Fibroblast of lung (primary cell): ENCODE results near the gene SAMD13. TPM values are rescaled to one million over a fixed set of nuclear protein-coding genes. Genes with fewer than 3 reads are reported as not detected.
A peak's percentile ranks its signal among the peaks of the same experiment; 100 is the strongest.
"Not testable (repeated sequence)": the region's sequence is repeated elsewhere in the genome, so short reads cannot be mapped to it uniquely, and the experiment has no call there.

Experiments used
- DNase-seq, 2 donors: peaks; one replicate each; pipeline versions ENCODE4 v3.0.0 to v3.0.0-alpha.2; 2010; ENCODE audit warnings: low read depth in 2 of 2
- H2AFZ ChIP-seq: 2 replicates; pipeline ENCODE4 v1.5.1; 2012; ENCODE audit warnings: low read length, control low read depth, inconsistent platforms
- H3K27ac ChIP-seq: 2 replicates; pipeline ENCODE4 v1.5.1; 2011; ENCODE audit warnings: low read length, control low read depth; ENCODE audit not compliant: insufficient read depth
- H3K27me3 ChIP-seq: 2 replicates; pipeline ENCODE4 v1.5.1; 2011; ENCODE audit warnings: mild to moderate bottlenecking, low read length; ENCODE audit not compliant: control insufficient read depth, insufficient read depth
- H3K36me3 ChIP-seq: 2 replicates; pipeline ENCODE4 v1.5.1; 2011; ENCODE audit warnings: low read length; ENCODE audit not compliant: control insufficient read depth, insufficient read depth
- H3K4me1 ChIP-seq: 2 replicates; pipeline ENCODE4 v1.5.1; 2011; ENCODE audit warnings: low read length; ENCODE audit not compliant: control insufficient read depth, insufficient read depth; ENCODE audit errors: extremely low read depth
- H3K4me2 ChIP-seq: 2 replicates; pipeline ENCODE4 v1.5.1; 2011; ENCODE audit warnings: low read length, control low read depth; ENCODE audit not compliant: insufficient read depth; ENCODE audit errors: extremely low read depth
- H3K4me3 ChIP-seq, 4 experiments: fragments of 200-600 bp in 1 of 4; sonication (generic) in 1 of 4; replicated peaks in 1 of 4; 2 replicates each; pipeline ENCODE4 v1.5.1; 2011 to 2016; ENCODE audit warnings: low read length in 4 of 4, low read depth in 3 of 4, mild to moderate bottlenecking in 3 of 4, control low read depth in 2 of 4, inconsistent platforms in 1 of 4, mixed read lengths in 1 of 4; ENCODE audit not compliant: insufficient read depth in 1 of 4; ENCODE audit errors: control extremely low read depth in 1 of 4
- H3K79me2 ChIP-seq: 2 replicates; pipeline ENCODE4 v1.5.1; 2012; ENCODE audit warnings: mild to moderate bottlenecking, low read length, inconsistent platforms; ENCODE audit not compliant: control insufficient read depth, insufficient read depth
- H3K9ac ChIP-seq: 2 replicates; pipeline ENCODE4 v1.5.1; 2011; ENCODE audit warnings: mild to moderate bottlenecking, low read length, control low read depth; ENCODE audit not compliant: insufficient read depth
- H3K9me3 ChIP-seq: 2 replicates; pipeline ENCODE4 v1.5.1; 2012; ENCODE audit warnings: low read depth, low read length; ENCODE audit not compliant: control insufficient read depth, insufficient read depth
- H4K20me1 ChIP-seq: 2 replicates; pipeline ENCODE4 v1.5.1; 2011; ENCODE audit warnings: low read length; ENCODE audit not compliant: control insufficient read depth, insufficient read depth; ENCODE audit errors: extremely low read depth
- EZH2 ChIP-seq: IDR thresholded peaks from 2 replicates; pipeline ENCODE4 v1.5.1; 2012; ENCODE audit warnings: low read length, control low read depth, mild to moderate bottlenecking; ENCODE audit errors: missing control alignments
- polyA plus RNA-seq, 2 donors: library from polyadenylated mRNA; depleted of rRNA in 1 of 2; stranded (reverse) in 1 of 2; unstranded in 1 of 2; fragments of >200 nt; gene quantifications; 2 replicates each; pipeline ENCODE4 v1.2.1, GENCODE V29; 2011 to 2012; ENCODE audit warnings: missing spikeins in 1 of 2
- total RNA-seq: library from RNA; depleted of rRNA; stranded (reverse); fragments of >200 nt; gene quantifications from 2 replicates; pipeline ENCODE4 v1.2.1, GENCODE V29; 2014
- TF ChIP-seq, protein P1 (sequence below), 2 donors: IDR thresholded peaks in 1 of 2; conservative IDR thresholded peaks in 1 of 2; 1 replicate in 1 of 2; 2 replicates in 1 of 2; pipeline ENCODE4 v1.5.1; 2011 to 2012; ENCODE audit warnings: low read length in 2 of 2, control low read depth in 1 of 2, inconsistent platforms in 1 of 2, low read depth in 1 of 2, mild to moderate bottlenecking in 1 of 2

The SAMD13 gene
- total and polyA plus RNA-seq, 2 donors (not counting 1 experiment from before 2014, with no cell fraction given), result 0.44 to 2.5 TPM

- H3K4me2 ChIP-seq, result no peak overlapping the region
- DNase-seq, result no peak
- TF ChIP-seq, protein P1, sequence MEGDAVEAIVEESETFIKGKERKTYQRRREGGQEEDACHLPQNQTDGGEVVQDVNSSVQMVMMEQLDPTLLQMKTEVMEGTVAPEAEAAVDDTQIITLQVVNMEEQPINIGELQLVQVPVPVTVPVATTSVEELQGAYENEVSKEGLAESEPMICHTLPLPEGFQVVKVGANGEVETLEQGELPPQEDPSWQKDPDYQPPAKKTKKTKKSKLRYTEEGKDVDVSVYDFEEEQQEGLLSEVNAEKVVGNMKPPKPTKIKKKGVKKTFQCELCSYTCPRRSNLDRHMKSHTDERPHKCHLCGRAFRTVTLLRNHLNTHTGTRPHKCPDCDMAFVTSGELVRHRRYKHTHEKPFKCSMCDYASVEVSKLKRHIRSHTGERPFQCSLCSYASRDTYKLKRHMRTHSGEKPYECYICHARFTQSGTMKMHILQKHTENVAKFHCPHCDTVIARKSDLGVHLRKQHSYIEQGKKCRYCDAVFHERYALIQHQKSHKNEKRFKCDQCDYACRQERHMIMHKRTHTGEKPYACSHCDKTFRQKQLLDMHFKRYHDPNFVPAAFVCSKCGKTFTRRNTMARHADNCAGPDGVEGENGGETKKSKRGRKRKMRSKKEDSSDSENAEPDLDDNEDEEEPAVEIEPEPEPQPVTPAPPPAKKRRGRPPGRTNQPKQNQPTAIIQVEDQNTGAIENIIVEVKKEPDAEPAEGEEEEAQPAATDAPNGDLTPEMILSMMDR (conservative IDR thresholded peaks at IDR 0.05 in 1 of 2, IDR thresholded peaks at IDR 0.05 in 1 of 2; ENCODE audit: low read depth in 1 of 2, low read length in 2 of 2), result no peak
Measured at GRCh38 chr1:84283381-84283780, 18.1 kb upstream of the SAMD13 start.

GRCh38 chr1:84286071-84286470, 15.4 kb upstream of the SAMD13 start:
- Histone ChIP-seq H3K27me3 (no peaks in the 10 kb centered on the region), H3K9ac (no peak overlapping the region), H3K27ac (no peak overlapping the region), H3K4me3 (no peak overlapping the region), H3K4me2 (no peak overlapping the region), H3K79me2 (no peaks in the 10 kb centered on the region), H2AFZ (no peak overlapping the region), H3K36me3 (no peaks in the 10 kb centered on the region), H4K20me1 (no peaks in the 10 kb centered on the region), H3K4me1 (no peaks in the 10 kb centered on the region), H3K9me3 (no peaks in the 10 kb centered on the region)
- DNase-seq, result peak; percentile 34 to 75
- no peak for TF ChIP-seq EZH2
- TF ChIP-seq, protein P1 (conservative IDR thresholded peaks at IDR 0.05 in 1 of 2, IDR thresholded peaks at IDR 0.05 in 1 of 2; ENCODE audit: low read depth in 1 of 2, low read length in 2 of 2), result no peak

More at GRCh38 chr1:84283381-84283780, 18.1 kb upstream of the SAMD13 start:
- H2AFZ ChIP-seq, result no peak overlapping the region
- no peak overlapping the region for H3K4me3 ChIP-seq
- H3K27me3 ChIP-seq, result no peaks in the 10 kb centered on the region
- no peaks in the 10 kb centered on the region for H4K20me1 ChIP-seq
- no peak overlapping the region for H3K9ac ChIP-seq
- no peaks in the 10 kb centered on the region for H3K9me3 ChIP-seq
- no peaks in the 10 kb centered on the region for H3K4me1 ChIP-seq
- no peaks in the 10 kb centered on the region for H3K36me3 ChIP-seq
- H3K79me2 ChIP-seq, result no peaks in the 10 kb centered on the region
- H3K27ac ChIP-seq, result no peak overlapping the region

DNA sequence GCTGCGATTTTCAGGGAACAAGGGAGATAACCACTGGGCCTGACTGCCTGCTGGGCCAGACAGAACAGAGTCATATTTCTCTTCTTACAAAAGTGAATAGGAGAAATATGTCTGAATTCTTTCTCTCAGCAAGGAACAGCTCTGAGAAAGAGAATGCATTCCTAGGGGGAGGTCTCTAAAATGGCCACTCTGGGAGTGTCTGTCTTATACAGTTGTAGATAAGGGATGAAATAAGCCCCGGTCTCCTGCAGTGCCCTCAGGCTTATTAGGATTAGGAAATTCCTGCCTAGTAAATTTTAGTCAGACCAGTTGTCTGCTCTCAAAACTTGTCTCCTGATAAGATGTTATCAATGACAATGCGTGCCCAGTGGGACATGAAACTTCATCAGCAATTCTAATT, 14.1 kb upstream of the SAMD13 start:
- H3K36me3 ChIP-seq, DNase-seq, H3K27me3 ChIP-seq, H3K4me1 ChIP-seq, H3K4me2 ChIP-seq, H2AFZ ChIP-seq, H3K9me3 ChIP-seq, H3K27ac ChIP-seq, H3K4me3 ChIP-seq, H4K20me1 ChIP-seq, H3K79me2 ChIP-seq, H3K9ac ChIP-seq: not testable (repeated sequence)
